A673 (cell line): Measurements from ENCODE around the gene TSSK2.

Experiments
- EZH2 ChIP-seq: fragments of 200-600 bp; sonication (generic); IDR thresholded peaks from 2 replicates; pipeline ENCODE4 v1.6.1; 2017; ENCODE audit warnings: borderline replicate concordance, low read depth, mild to moderate bottlenecking, mixed read lengths, antibody characterized with exemption, low read length; ENCODE audit not compliant: poor library complexity, severe bottlenecking
- TF ChIP-seq, protein P1 (sequence below): fragments of 300-800, 200-600 bp; sonication (generic); conservative IDR thresholded peaks from 2 replicates; pipeline ENCODE4 v1.5.1; 2017; ENCODE audit warnings: low read depth, mild to moderate bottlenecking, antibody characterized with exemption, low read length, moderate library complexity, mixed read lengths

DNA sequence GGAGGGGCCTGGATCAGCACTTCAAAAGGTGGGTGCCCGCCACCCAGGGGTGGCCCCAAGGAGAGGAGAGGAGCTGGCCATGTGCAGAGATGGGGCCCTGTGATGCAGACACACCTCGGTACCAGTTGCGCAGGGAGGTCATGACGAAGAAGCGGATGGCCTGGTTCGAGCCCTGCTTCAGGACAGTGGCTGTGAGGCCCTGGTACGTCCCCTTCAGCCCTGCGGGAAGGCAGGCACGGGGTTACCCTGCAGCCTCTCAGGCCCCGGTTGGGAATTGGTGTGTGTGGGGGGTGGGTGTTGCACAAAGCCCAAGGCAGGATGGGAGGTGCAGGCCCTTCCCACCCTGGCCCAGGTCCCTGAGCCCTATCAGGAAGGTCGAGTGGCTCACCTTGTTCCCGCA is 45.6 kb downstream of the TSSK2 start:
- TF ChIP-seq, protein P1, sequence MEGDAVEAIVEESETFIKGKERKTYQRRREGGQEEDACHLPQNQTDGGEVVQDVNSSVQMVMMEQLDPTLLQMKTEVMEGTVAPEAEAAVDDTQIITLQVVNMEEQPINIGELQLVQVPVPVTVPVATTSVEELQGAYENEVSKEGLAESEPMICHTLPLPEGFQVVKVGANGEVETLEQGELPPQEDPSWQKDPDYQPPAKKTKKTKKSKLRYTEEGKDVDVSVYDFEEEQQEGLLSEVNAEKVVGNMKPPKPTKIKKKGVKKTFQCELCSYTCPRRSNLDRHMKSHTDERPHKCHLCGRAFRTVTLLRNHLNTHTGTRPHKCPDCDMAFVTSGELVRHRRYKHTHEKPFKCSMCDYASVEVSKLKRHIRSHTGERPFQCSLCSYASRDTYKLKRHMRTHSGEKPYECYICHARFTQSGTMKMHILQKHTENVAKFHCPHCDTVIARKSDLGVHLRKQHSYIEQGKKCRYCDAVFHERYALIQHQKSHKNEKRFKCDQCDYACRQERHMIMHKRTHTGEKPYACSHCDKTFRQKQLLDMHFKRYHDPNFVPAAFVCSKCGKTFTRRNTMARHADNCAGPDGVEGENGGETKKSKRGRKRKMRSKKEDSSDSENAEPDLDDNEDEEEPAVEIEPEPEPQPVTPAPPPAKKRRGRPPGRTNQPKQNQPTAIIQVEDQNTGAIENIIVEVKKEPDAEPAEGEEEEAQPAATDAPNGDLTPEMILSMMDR, result no peak
- no peak for TF ChIP-seq EZH2
